ENCODE measurements around the gene ST3GAL3. TPM values are rescaled to one million over a fixed set of nuclear protein-coding genes. Genes with fewer than 3 reads are reported as not detected.

The ST3GAL3 gene
- total and polyA plus RNA-seq, 2 of the 13 experiments (the other 11 are each of a cell fraction or from before 2014, with no cell fraction given): 5.1 to 8.1 TPM

- BruUV-seq (replicated peaks): no TSS peak
- DNase-seq (ENCODE audit: low spot score): no peak
- no peaks in the 10 kb centered on the region for H3K27me3 ChIP-seq (ENCODE audit: control insufficient read depth in 1 of 2, insufficient read depth in 2 of 2, low read length in 2 of 2)
- TF ChIP-seq MAFF (IDR thresholded peaks at IDR 0.05; ENCODE audit: low read depth, low read length) (peak; percentile 7; the same call in 1 of the 2 replicates), ISX (CRISPR knock-in tag; conservative IDR thresholded peaks at IDR 0.05) (no peak), KDM5B (CRISPR knock-in tag; IDR thresholded peaks at IDR 0.05; ENCODE audit: borderline replicate concordance) (no peak), ZNF772 (CRISPR knock-in tag; IDR thresholded peaks at IDR 0.05) (no peak), MAFK (conservative IDR thresholded peaks at IDR 0.05 in 1 of 2, IDR thresholded peaks at IDR 0.05 in 1 of 2; ENCODE audit: low read length in 2 of 2) (peak; percentile 47 to 62; a peak in 2 of 4 replicates)
- no peak for FAIRE-seq
- H2AFZ ChIP-seq (ENCODE audit: low read length): no peak overlapping the region
- no peak overlapping the region for H3K27ac ChIP-seq (ENCODE audit: extremely low read length, insufficient read depth, low read length)
- 78% methylated on average over 7 of the region's 8 CpGs for WGBS (ENCODE audit: low lambda C conversion rate)
- no peaks in the 10 kb centered on the region for H3K79me2 ChIP-seq (ENCODE audit: insufficient read depth, low read length)
- no peaks in the 10 kb centered on the region for H3K36me3 ChIP-seq (replicated peaks in 1 of 2; ENCODE audit: control insufficient read depth in 1 of 2, insufficient read depth in 2 of 2, low read length in 2 of 2)
- H3K4me1 ChIP-seq (ENCODE audit: insufficient read depth, low read length): peaks cover 39% of the 10 kb centered on the region
- H3K4me3 ChIP-seq (replicated peaks in 1 of 3; ENCODE audit: insufficient read depth in 1 of 3, low read depth in 2 of 3, low read length in 3 of 3): peak overlapping the region in 1 of 3 experiments; percentile 84; a peak in 1 of 6 replicates
- ChIA-PET POLR2A (interaction anchor here (1.3 to 4.3 kb wide), 4 partner anchors 10 to 288 kb away, joined by 5 to 38 read pairs (median 6); partner anchors contain the start of genes ATP6V0B, DPH2, IPO13 and KDM4A), CTCF (ENCODE audit: low intra/inter-chr PET ratio, low total read pairs) (interaction anchor here (4.6 kb wide), 1 partner anchor 173 kb away, joined by 44 read pairs; no protein-coding TSS in a partner anchor)
- H3K4me2 ChIP-seq (ENCODE audit: low read depth, low read length): peak overlapping the region; percentile 99
- no peak for ATAC-seq
- intact Hi-C loops (cut with micrococcal nuclease; ENCODE audit: unreplicated experiment) (loop anchor here (10.0 kb wide), 1 partner anchor 97 kb away; the partner anchor contains the start of gene SLC6A9), in situ Hi-C loops (cut with HindIII; ENCODE audit: extremely low pct_ligation_motif_present, low pct_unique_long_range_greater_than_20kb) (no loop called here)
- H4K20me1 ChIP-seq (ENCODE audit: insufficient read depth, low read length): no peaks in the 10 kb centered on the region
- H3K9ac ChIP-seq (ENCODE audit: insufficient read depth, low read depth, low read length): peak overlapping the region; percentile 73; the same call in 1 of the 2 replicates
- no peaks in the 10 kb centered on the region for H3K9me3 ChIP-seq (ENCODE audit: low read length)
Observed at GRCh38 chr1:43937179-43937865, 230.0 kb downstream of the ST3GAL3 start.

DNA sequence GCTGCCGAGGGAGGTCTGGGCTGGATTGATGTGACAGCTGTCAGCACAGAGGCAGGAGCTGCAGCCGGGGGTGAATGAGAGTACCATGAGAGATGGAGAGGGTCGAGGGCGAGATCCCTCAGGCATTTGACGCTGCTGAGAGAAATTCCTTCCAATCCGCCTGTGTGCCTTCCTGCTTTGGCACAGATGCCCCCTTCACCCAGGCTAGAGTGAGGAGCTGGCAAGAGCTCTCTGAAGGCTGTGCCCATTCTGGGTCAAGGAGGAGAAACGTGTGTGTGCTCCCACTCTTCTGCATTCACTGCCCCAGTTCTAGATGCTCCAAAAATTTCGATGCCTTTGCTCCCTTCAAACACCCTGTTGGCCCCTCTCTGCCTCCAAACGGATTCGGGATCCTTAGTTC, 231.0 kb downstream of the ST3GAL3 start:
- 83% methylated on average over 9 of the region's 10 CpGs for WGBS (ENCODE audit: low lambda C conversion rate)
- BruUV-seq (replicated peaks): no TSS peak
- H2AFZ ChIP-seq (ENCODE audit: low read length): no peak overlapping the region
- no peaks in the 10 kb centered on the region for H3K36me3 ChIP-seq (replicated peaks in 1 of 2; ENCODE audit: control insufficient read depth in 1 of 2, insufficient read depth in 2 of 2, low read length in 2 of 2)
- no peak for FAIRE-seq
- H3K27ac ChIP-seq (ENCODE audit: extremely low read length, insufficient read depth, low read length): no peak overlapping the region
- no peak for TF ChIP-seq RBM22 (optimal IDR thresholded peaks at IDR 0.05; ENCODE audit: low read length)
- TF ChIP-seq, protein P1, sequence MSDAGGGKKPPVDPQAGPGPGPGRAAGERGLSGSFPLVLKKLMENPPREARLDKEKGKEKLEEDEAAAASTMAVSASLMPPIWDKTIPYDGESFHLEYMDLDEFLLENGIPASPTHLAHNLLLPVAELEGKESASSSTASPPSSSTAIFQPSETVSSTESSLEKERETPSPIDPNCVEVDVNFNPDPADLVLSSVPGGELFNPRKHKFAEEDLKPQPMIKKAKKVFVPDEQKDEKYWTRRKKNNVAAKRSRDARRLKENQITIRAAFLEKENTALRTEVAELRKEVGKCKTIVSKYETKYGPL (CRISPR knock-in tag; IDR thresholded peaks at IDR 0.05): no peak
- H4K20me1 ChIP-seq (ENCODE audit: insufficient read depth, low read length): no peaks in the 10 kb centered on the region
- H3K79me2 ChIP-seq (ENCODE audit: insufficient read depth, low read length): no peaks in the 10 kb centered on the region
- in situ Hi-C loops (cut with HindIII; ENCODE audit: extremely low pct_ligation_motif_present, low pct_unique_long_range_greater_than_20kb): no loop called here
- POLR2A ChIA-PET: no interaction called here
- no peaks in the 10 kb centered on the region for H3K27me3 ChIP-seq (ENCODE audit: control insufficient read depth in 1 of 2, insufficient read depth in 2 of 2, low read length in 2 of 2)
- H3K9ac ChIP-seq (ENCODE audit: insufficient read depth, low read depth, low read length): no peak overlapping the region
- ATAC-seq: no peak
- H3K4me3 ChIP-seq (replicated peaks in 1 of 3; ENCODE audit: insufficient read depth in 1 of 3, low read depth in 2 of 3, low read length in 3 of 3): no peak overlapping the region
- intact Hi-C loops (cut with micrococcal nuclease; ENCODE audit: unreplicated experiment): loop anchor here (10.0 kb wide), 1 partner anchor 96 kb away; the partner anchor contains the start of gene SLC6A9
- DNase-seq (ENCODE audit: low spot score): no peak
- CTCF ChIA-PET (ENCODE audit: low intra/inter-chr PET ratio, low total read pairs): no interaction called here
- H3K4me2 ChIP-seq (ENCODE audit: low read depth, low read length): no peak overlapping the region
- no peaks in the 10 kb centered on the region for H3K9me3 ChIP-seq (ENCODE audit: low read length)
- peaks cover 34% of the 10 kb centered on the region for H3K4me1 ChIP-seq (ENCODE audit: insufficient read depth, low read length)

Measured in HepG2 (cell line).